GM21515 (cell line): ENCODE data around the gene CAMK2B.

ENCODE experiments used
- ATAC-seq: cut with Tn5 transposase; IDR thresholded peaks from one replicate; pipeline ENCODE4 v1.9.1; 2021; ENCODE audit not compliant: unreplicated experiment

CAMK2B gene

GRCh38 chr7:44258423-44258760 lies 67.0 kb downstream of the CAMK2B start:
- no peak for ATAC-seq

- peak; percentile 77 for ATAC-seq
Observed at GRCh38 chr7:44257618-44258422, 67.6 kb downstream of the CAMK2B start.

GRCh38 chr7:44257213-44257612 lies 68.2 kb downstream of the CAMK2B start:
- ATAC-seq: no peak

- no peak for ATAC-seq
Observed at GRCh38 chr7:44256459-44256858, 68.9 kb downstream of the CAMK2B start.

- no peak for ATAC-seq
Observed at GRCh38 chr7:44251881-44252280, 73.5 kb downstream of the CAMK2B start.

- no peak for ATAC-seq
Observed at GRCh38 chr7:44251269-44251668, 74.1 kb downstream of the CAMK2B start.

GRCh38 chr7:44249639-44250234 lies 75.7 kb downstream of the CAMK2B start:
- ATAC-seq: no peak

- no peak for ATAC-seq
Observed at GRCh38 chr7:44247868-44248651, 77.3 kb downstream of the CAMK2B start.

- no peak for ATAC-seq
Observed at GRCh38 chr7:44246396-44247113, 78.8 kb downstream of the CAMK2B start.

GRCh38 chr7:44244282-44244681 lies 81.1 kb downstream of the CAMK2B start:
- no peak for ATAC-seq

- ATAC-seq: no peak
Observed at GRCh38 chr7:44242091-44242490, 83.3 kb downstream of the CAMK2B start.

- peak; percentile 72 for ATAC-seq
Observed at GRCh38 chr7:44240983-44241510, 84.3 kb downstream of the CAMK2B start.

GRCh38 chr7:44240376-44240775 lies 85.0 kb downstream of the CAMK2B start:
- ATAC-seq: no peak

GRCh38 chr7:44239361-44239760 lies 86.0 kb downstream of the CAMK2B start:
- no peak for ATAC-seq

- no peak for ATAC-seq
Observed at GRCh38 chr7:44238116-44238695, 87.2 kb downstream of the CAMK2B start.

GRCh38 chr7:44237696-44238095 lies 87.7 kb downstream of the CAMK2B start:
- ATAC-seq: no peak

GRCh38 chr7:44236333-44236728 lies 89.1 kb downstream of the CAMK2B start:
- ATAC-seq: no peak

GRCh38 chr7:44235582-44236332 lies 89.6 kb downstream of the CAMK2B start:
- ATAC-seq: no peak

- ATAC-seq: no peak
Observed at GRCh38 chr7:44235066-44235465, 90.3 kb downstream of the CAMK2B start.
